HG03432 (cell line): ENCODE data around the gene LCE3A.

ENCODE experiments used
- ATAC-seq: cut with Tn5 transposase; IDR thresholded peaks from one replicate; pipeline ENCODE4 v1.9.1; 2021; ENCODE audit warnings: mild to moderate bottlenecking, moderate library complexity; ENCODE audit not compliant: unreplicated experiment

Gene LCE3A

DNA sequence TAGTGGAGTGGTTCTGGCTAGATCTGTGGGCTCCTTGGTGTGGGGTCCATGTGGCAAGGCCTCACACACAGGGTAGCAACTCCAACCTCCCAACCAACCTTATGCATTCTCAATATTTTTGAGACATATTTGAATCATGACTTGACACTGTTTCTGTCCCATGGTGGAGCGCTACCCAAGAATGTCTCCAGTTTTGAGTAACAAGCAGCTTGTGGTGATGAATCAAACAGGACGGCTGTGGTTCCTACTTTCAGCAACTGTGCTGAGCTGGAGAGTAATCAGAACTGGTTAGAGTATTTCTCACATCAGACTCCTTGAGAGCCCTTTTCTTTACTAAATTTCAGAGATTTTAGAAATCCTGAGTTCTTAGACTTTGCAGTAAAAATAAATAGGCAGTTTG lies 45.7 kb downstream of the LCE3A start:
- ATAC-seq, result peak; percentile 50
